ENCODE measurements around the gene ACSF3. TPM values are rescaled to one million over a fixed set of nuclear protein-coding genes. Genes with fewer than 3 reads are reported as not detected.

Gene ACSF3
- total and polyA plus RNA-seq, 2 donors (not counting 1 experiment from before 2014, with no cell fraction given), result 9.2 to 23.1 TPM

- Histone ChIP-seq H2AFZ (ENCODE audit: low read length) (peak overlapping the region; percentile 44), H3K36me3 (ENCODE audit: control insufficient read depth, insufficient read depth, low read length) (no peaks in the 10 kb centered on the region), H3K9ac (ENCODE audit: insufficient read depth, low read length) (peak overlapping the region; percentile 37), H3K27me3 (ENCODE audit: control insufficient read depth, insufficient read depth, low read length) (no peaks in the 10 kb centered on the region), H3K4me3 (replicated peaks in 1 of 4; ENCODE audit: control extremely low read depth in 1 of 4, insufficient read depth in 1 of 4, low read depth in 3 of 4, low read length in 4 of 4) (no peak overlapping the region), H4K20me1 (ENCODE audit: control insufficient read depth, extremely low read depth, insufficient read depth, low read length) (no peaks in the 10 kb centered on the region), H3K9me3 (ENCODE audit: control insufficient read depth, insufficient read depth, low read depth, low read length) (no peaks in the 10 kb centered on the region), H3K4me2 (ENCODE audit: extremely low read depth, insufficient read depth, low read length) (peak overlapping the region; percentile 32), H3K4me1 (ENCODE audit: control insufficient read depth, extremely low read depth, insufficient read depth, low read length) (peaks cover 7% of the 10 kb centered on the region), H3K79me2 (ENCODE audit: control insufficient read depth, insufficient read depth, low read length) (no peaks in the 10 kb centered on the region), H3K27ac (ENCODE audit: insufficient read depth, low read length) (no peak overlapping the region)
- DNase-seq (ENCODE audit: low read depth in 2 of 2), result peak; percentile 55 to 78
- TF ChIP-seq CTCF (conservative IDR thresholded peaks at IDR 0.05 in 1 of 2, IDR thresholded peaks at IDR 0.05 in 1 of 2; ENCODE audit: low read depth in 1 of 2, low read length in 2 of 2), result peak; percentile 74 to 84
- no peak for TF ChIP-seq EZH2 (IDR thresholded peaks at IDR 0.05; ENCODE audit: low read length, missing control alignments)
Measured at GRCh38 chr16:89167425-89167941, 73.8 kb downstream of the ACSF3 start.

- no peaks in the 10 kb centered on the region for H4K20me1 ChIP-seq (ENCODE audit: control insufficient read depth, extremely low read depth, insufficient read depth, low read length)
- H2AFZ ChIP-seq (ENCODE audit: low read length), result no peak overlapping the region
- H3K27me3 ChIP-seq (ENCODE audit: control insufficient read depth, insufficient read depth, low read length), result no peaks in the 10 kb centered on the region
- no peaks in the 10 kb centered on the region for H3K9me3 ChIP-seq (ENCODE audit: control insufficient read depth, insufficient read depth, low read depth, low read length)
- no peaks in the 10 kb centered on the region for H3K36me3 ChIP-seq (ENCODE audit: control insufficient read depth, insufficient read depth, low read length)
- H3K4me3 ChIP-seq (replicated peaks in 1 of 4; ENCODE audit: control extremely low read depth in 1 of 4, insufficient read depth in 1 of 4, low read depth in 3 of 4, low read length in 4 of 4), result no peak overlapping the region
- H3K27ac ChIP-seq (ENCODE audit: insufficient read depth, low read length), result no peak overlapping the region
- no peak overlapping the region for H3K9ac ChIP-seq (ENCODE audit: insufficient read depth, low read length)
- TF ChIP-seq EZH2 (IDR thresholded peaks at IDR 0.05; ENCODE audit: low read length, missing control alignments), result no peak
- TF ChIP-seq CTCF (conservative IDR thresholded peaks at IDR 0.05 in 1 of 2, IDR thresholded peaks at IDR 0.05 in 1 of 2; ENCODE audit: low read depth in 1 of 2, low read length in 2 of 2), result peak in 1 of 2 donors; percentile 7
- H3K4me1 ChIP-seq (ENCODE audit: control insufficient read depth, extremely low read depth, insufficient read depth, low read length), result peaks cover 7% of the 10 kb centered on the region
- no peak overlapping the region for H3K4me2 ChIP-seq (ENCODE audit: extremely low read depth, insufficient read depth, low read length)
- DNase-seq (ENCODE audit: low read depth in 2 of 2), result no peak
- H3K79me2 ChIP-seq (ENCODE audit: control insufficient read depth, insufficient read depth, low read length), result no peaks in the 10 kb centered on the region
Measured at GRCh38 chr16:89168381-89169189, 74.9 kb downstream of the ACSF3 start.

GRCh38 chr16:89169778-89170177, 76.1 kb downstream of the ACSF3 start:
- Histone ChIP-seq H2AFZ (ENCODE audit: low read length) (no peak overlapping the region), H3K27me3 (ENCODE audit: control insufficient read depth, insufficient read depth, low read length) (no peaks in the 10 kb centered on the region)
- DNase-seq (ENCODE audit: low read depth in 2 of 2), result no peak

More at GRCh38 chr16:89169778-89170177, 76.1 kb downstream of the ACSF3 start:
- no peak for TF ChIP-seq EZH2 (IDR thresholded peaks at IDR 0.05; ENCODE audit: low read length, missing control alignments)
- TF ChIP-seq CTCF (conservative IDR thresholded peaks at IDR 0.05 in 1 of 2, IDR thresholded peaks at IDR 0.05 in 1 of 2; ENCODE audit: low read depth in 1 of 2, low read length in 2 of 2), result no peak
- Histone ChIP-seq H3K4me3 (replicated peaks in 1 of 4; ENCODE audit: control extremely low read depth in 1 of 4, insufficient read depth in 1 of 4, low read depth in 3 of 4, low read length in 4 of 4) (no peak overlapping the region), H3K9me3 (ENCODE audit: control insufficient read depth, insufficient read depth, low read depth, low read length) (no peaks in the 10 kb centered on the region), H4K20me1 (ENCODE audit: control insufficient read depth, extremely low read depth, insufficient read depth, low read length) (no peaks in the 10 kb centered on the region), H3K79me2 (ENCODE audit: control insufficient read depth, insufficient read depth, low read length) (no peaks in the 10 kb centered on the region), H3K36me3 (ENCODE audit: control insufficient read depth, insufficient read depth, low read length) (no peaks in the 10 kb centered on the region), H3K27ac (ENCODE audit: insufficient read depth, low read length) (no peak overlapping the region), H3K4me1 (ENCODE audit: control insufficient read depth, extremely low read depth, insufficient read depth, low read length) (peaks cover 7% of the 10 kb centered on the region), H3K9ac (ENCODE audit: insufficient read depth, low read length) (no peak overlapping the region), H3K4me2 (ENCODE audit: extremely low read depth, insufficient read depth, low read length) (no peak overlapping the region)

All from fibroblast of lung (primary cell).